HepG2 (cell line): ENCODE data around the gene CSNK1D. TPM values are rescaled to one million over a fixed set of nuclear protein-coding genes. Genes with fewer than 3 reads are reported as not detected.

ENCODE experiments used
- GATA4 ChIP-seq: sonication (generic); IDR thresholded peaks from 2 replicates; pipeline ENCODE4 v1.6.1; 2016; ENCODE audit warnings: antibody characterized with exemption, low read depth, borderline replicate concordance
- SP140L ChIP-seq: sonication (generic); formaldehyde crosslinking; IDR thresholded peaks from 2 replicates; pipeline ENCODE4 v1.4.0; 2020; ENCODE audit warnings: missing genetic modification reagents, borderline replicate concordance
- TFE3 ChIP-seq: IDR thresholded peaks from 2 replicates; pipeline ENCODE4 v1.6.1; 2016
- THAP9 ChIP-seq: sonication (generic); formaldehyde crosslinking; IDR thresholded peaks from 2 replicates; pipeline ENCODE4; 2020; ENCODE audit warnings: missing genetic modification reagents, mild to moderate bottlenecking, borderline replicate concordance
- ZFP36L2 ChIP-seq: sonication (generic); formaldehyde crosslinking; IDR thresholded peaks from 2 replicates; pipeline ENCODE4 v1.4.0; 2020; ENCODE audit warnings: missing genetic modification reagents
- ZNF280B ChIP-seq: sonication (generic); formaldehyde crosslinking; IDR thresholded peaks from 2 replicates; pipeline ENCODE4 v1.5.0; 2020; ENCODE audit warnings: missing genetic modification reagents, mild to moderate bottlenecking, borderline replicate concordance
- ZNF720 ChIP-seq: sonication (generic); formaldehyde crosslinking; IDR thresholded peaks from 2 replicates; pipeline ENCODE4 v1.4.0; 2020; ENCODE audit warnings: missing genetic modification reagents
- ZNF776 ChIP-seq: sonication (generic); formaldehyde crosslinking; IDR thresholded peaks from 2 replicates; pipeline ENCODE4 v1.4.0; 2020; ENCODE audit warnings: mild to moderate bottlenecking, missing genetic modification reagents
- ZZZ3 ChIP-seq: sonication (generic); formaldehyde crosslinking; IDR thresholded peaks from 2 replicates; pipeline ENCODE4 v1.4.0; 2020; ENCODE audit warnings: missing genetic modification reagents, mild to moderate bottlenecking, borderline replicate concordance
- polyA plus RNA-seq, 8 experiments: library from polyadenylated mRNA; depleted of rRNA in 3 of 8; stranded (reverse) in 7 of 8; unstranded in 1 of 8; fragments of >200 nt; fragmentation: Illumina TruSeq in 4 of 8; extraction: Trizol in 4 of 8; gene quantifications; 2 replicates each; pipeline versions ENCODE4 v1.2.1 to v1.2.3, GENCODE V29; 2011 to 2016; ENCODE audit warnings: low read depth in 4 of 8, missing spikeins in 1 of 8, mixed read lengths in 1 of 8; ENCODE audit not compliant: insufficient read depth in 1 of 8
- total RNA-seq, 5 experiments: library from RNA; depleted of rRNA; stranded (reverse); fragments of >200 nt; fragmentation: Illumina TruSeq; extraction: Trizol; gene quantifications; 2 replicates each; pipeline ENCODE4 v1.2.3, GENCODE V29; 2016; ENCODE audit warnings: low read depth in 1 of 5
- TF ChIP-seq, protein P1 (sequence below): sonication (generic); formaldehyde crosslinking; IDR thresholded peaks from 2 replicates; pipeline ENCODE4 v1.5.1; 2020; ENCODE audit warnings: mild to moderate bottlenecking, missing genetic modification reagents, moderate library complexity
- TF ChIP-seq, protein P2 (sequence below): sonication (generic); formaldehyde crosslinking; IDR thresholded peaks from 2 replicates; pipeline ENCODE4 v1.5.1; 2020; ENCODE audit warnings: mild to moderate bottlenecking, missing genetic modification reagents
- TF ChIP-seq, protein P3 (sequence below): sonication (generic); formaldehyde crosslinking; IDR thresholded peaks from 2 replicates; pipeline ENCODE4 v1.5.0; 2020; ENCODE audit warnings: missing genetic modification reagents

The CSNK1D gene
- total and polyA plus RNA-seq, 2 of the 13 experiments (the other 11 are each of a cell fraction or from before 2014, with no cell fraction given) = 31.5 to 128 TPM

GRCh38 chr17:82239926-82240505 is 33.5 kb downstream of the CSNK1D start (continued):
- TF ChIP-seq, protein P1, sequence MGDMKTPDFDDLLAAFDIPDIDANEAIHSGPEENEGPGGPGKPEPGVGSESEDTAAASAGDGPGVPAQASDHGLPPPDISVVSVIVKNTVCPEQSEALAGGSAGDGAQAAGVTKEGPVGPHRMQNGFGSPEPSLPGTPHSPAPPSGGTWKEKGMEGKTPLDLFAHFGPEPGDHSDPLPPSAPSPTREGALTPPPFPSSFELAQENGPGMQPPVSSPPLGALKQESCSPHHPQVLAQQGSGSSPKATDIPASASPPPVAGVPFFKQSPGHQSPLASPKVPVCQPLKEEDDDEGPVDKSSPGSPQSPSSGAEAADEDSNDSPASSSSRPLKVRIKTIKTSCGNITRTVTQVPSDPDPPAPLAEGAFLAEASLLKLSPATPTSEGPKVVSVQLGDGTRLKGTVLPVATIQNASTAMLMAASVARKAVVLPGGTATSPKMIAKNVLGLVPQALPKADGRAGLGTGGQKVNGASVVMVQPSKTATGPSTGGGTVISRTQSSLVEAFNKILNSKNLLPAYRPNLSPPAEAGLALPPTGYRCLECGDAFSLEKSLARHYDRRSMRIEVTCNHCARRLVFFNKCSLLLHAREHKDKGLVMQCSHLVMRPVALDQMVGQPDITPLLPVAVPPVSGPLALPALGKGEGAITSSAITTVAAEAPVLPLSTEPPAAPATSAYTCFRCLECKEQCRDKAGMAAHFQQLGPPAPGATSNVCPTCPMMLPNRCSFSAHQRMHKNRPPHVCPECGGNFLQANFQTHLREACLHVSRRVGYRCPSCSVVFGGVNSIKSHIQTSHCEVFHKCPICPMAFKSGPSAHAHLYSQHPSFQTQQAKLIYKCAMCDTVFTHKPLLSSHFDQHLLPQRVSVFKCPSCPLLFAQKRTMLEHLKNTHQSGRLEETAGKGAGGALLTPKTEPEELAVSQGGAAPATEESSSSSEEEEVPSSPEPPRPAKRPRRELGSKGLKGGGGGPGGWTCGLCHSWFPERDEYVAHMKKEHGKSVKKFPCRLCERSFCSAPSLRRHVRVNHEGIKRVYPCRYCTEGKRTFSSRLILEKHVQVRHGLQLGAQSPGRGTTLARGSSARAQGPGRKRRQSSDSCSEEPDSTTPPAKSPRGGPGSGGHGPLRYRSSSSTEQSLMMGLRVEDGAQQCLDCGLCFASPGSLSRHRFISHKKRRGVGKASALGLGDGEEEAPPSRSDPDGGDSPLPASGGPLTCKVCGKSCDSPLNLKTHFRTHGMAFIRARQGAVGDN (CRISPR knock-in tag) = peak; percentile 97
- TF ChIP-seq, protein P2, sequence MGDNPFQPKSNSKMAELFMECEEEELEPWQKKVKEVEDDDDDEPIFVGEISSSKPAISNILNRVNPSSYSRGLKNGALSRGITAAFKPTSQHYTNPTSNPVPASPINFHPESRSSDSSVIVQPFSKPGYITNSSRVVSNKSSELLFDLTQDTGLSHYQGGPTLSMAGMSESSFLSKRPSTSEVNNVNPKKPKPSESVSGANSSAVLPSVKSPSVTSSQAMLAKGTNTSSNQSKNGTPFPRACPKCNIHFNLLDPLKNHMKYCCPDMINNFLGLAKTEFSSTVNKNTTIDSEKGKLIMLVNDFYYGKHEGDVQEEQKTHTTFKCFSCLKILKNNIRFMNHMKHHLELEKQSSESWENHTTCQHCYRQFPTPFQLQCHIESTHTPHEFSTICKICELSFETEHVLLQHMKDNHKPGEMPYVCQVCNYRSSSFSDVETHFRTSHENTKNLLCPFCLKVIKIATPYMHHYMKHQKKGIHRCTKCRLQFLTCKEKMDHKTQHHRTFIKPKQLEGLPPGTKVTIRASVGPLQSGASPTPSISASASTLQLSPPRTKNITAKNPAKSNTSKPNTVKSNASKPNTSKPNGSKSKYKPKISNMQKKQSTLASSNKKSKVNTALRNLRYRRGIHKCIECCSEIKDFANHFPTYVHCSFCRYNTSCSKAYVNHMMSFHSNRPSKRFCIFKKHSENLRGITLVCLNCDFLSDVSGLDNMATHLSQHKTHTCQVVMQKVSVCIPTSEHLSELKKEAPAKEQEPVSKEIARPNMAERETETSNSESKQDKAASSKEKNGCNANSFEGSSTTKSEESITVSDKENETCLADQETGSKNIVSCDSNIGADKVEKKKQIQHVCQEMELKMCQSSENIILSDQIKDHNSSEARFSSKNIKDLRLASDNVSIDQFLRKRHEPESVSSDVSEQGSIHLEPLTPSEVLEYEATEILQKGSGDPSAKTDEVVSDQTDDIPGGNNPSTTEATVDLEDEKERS (CRISPR knock-in tag) = peak; percentile 3; the same call in 1 of the 2 replicates
- TF ChIP-seq ZZZ3 (CRISPR knock-in tag) (0 out of 2 replicates have a peak, but pooled peaks have one; percentile 27), ZNF720 (0 out of 2 replicates have a peak, but pooled peaks have one; percentile 15), ZFP36L2 (CRISPR knock-in tag) (no peak), TFE3 (CRISPR knock-in tag) (peak; percentile 20), SP140L (CRISPR knock-in tag) (no peak), ZNF776 (CRISPR knock-in tag) (0 out of 2 replicates have a peak, but pooled peaks have one; percentile 23), ZNF280B (CRISPR knock-in tag) (peak; percentile 82; the same call in 1 of the 2 replicates), GATA4 (0 out of 2 replicates have a peak, but pooled peaks have one; percentile 45), THAP9 (CRISPR knock-in tag) (peak; percentile 71; the same call in 1 of the 2 replicates)
- TF ChIP-seq, protein P3, sequence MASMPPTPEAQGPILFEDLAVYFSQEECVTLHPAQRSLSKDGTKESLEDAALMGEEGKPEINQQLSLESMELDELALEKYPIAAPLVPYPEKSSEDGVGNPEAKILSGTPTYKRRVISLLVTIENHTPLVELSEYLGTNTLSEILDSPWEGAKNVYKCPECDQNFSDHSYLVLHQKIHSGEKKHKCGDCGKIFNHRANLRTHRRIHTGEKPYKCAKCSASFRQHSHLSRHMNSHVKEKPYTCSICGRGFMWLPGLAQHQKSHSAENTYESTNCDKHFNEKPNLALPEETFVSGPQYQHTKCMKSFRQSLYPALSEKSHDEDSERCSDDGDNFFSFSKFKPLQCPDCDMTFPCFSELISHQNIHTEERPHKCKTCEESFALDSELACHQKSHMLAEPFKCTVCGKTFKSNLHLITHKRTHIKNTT (CRISPR knock-in tag) = no peak
